SK-N-SH (cell line): ENCODE results near the gene C14orf132. TPM values are rescaled to one million over a fixed set of nuclear protein-coding genes. Genes with fewer than 3 reads are reported as not detected.

Experiments
- CTCF ChIA-PET: fragments of 300-600, 350-600 bp; formaldehyde crosslinking; extraction: SDS; loops from one replicate; lab custom pipeline; 2021; lab: Yijun Ruan, JAX
- POLR2A ChIA-PET: fragments of 350-600 bp; sonication (Branson Sonifier 250); formaldehyde crosslinking; extraction: SDS; loops from one replicate; lab custom pipeline; 2020; ENCODE audit warnings: antibody characterized with exemption, inconsistent platforms; lab: Yijun Ruan, JAX
- DNase-seq: peaks from one replicate; pipeline ENCODE4 v3.0.0; 2012
- H2AFZ ChIP-seq: fragments of 200-600 bp; sonication (generic); 2 replicates; pipeline ENCODE4 v1.8.1; 2016; ENCODE audit warnings: antibody characterized with exemption, mild to moderate bottlenecking, low read depth
- H3F3A ChIP-seq: fragments of 200-600 bp; sonication (generic); replicated peaks from 2 replicates; pipeline ENCODE3; 2016; ENCODE audit warnings: antibody characterized with exemption, mild to moderate bottlenecking; ENCODE audit not compliant: insufficient read depth
- H3K27ac ChIP-seq, 2 experiments: fragments of 200-500 bp in 1 of 2; fragments of 200-600 bp in 1 of 2; sonication (Bioruptor generic) in 1 of 2; sonication (generic), shearing (Covaris generic) in 1 of 2; 2 replicates each; pipeline versions ENCODE4 v1.5.1 to v1.6.1; 2014 to 2016; ENCODE audit warnings: low read depth in 2 of 2, inconsistent platforms in 1 of 2, low read length in 1 of 2, mild to moderate bottlenecking in 1 of 2, mixed read lengths in 1 of 2
- H3K27me3 ChIP-seq: fragments of 200-600 bp; sonication (generic), shearing (Covaris generic); 2 replicates; pipeline ENCODE4 v1.6.1; 2016; ENCODE audit warnings: mixed run types; ENCODE audit not compliant: insufficient read depth
- H3K36me3 ChIP-seq, 2 experiments: fragments of 200-500 bp in 1 of 2; fragments of 200-600 bp in 1 of 2; sonication (Bioruptor generic) in 1 of 2; sonication (generic) in 1 of 2; replicated peaks in 1 of 2; 2 replicates each; pipeline versions ENCODE3 to v1.5.1; 2014 to 2016; ENCODE audit warnings: low read length in 1 of 2, mild to moderate bottlenecking in 1 of 2; ENCODE audit not compliant: insufficient read depth in 2 of 2, control insufficient read depth in 1 of 2
- H3K4me1 ChIP-seq, 2 experiments: fragments of 200-500 bp in 1 of 2; fragments of 200-600 bp in 1 of 2; sonication (Bioruptor generic) in 1 of 2; sonication (generic), shearing (Covaris generic) in 1 of 2; 2 replicates each; pipeline versions ENCODE4 v1.5.1 to v1.6.1; 2014 to 2016; ENCODE audit warnings: low read depth in 1 of 2, low read length in 1 of 2, mixed run types in 1 of 2; ENCODE audit not compliant: insufficient read depth in 2 of 2, control insufficient read depth in 1 of 2
- H3K4me2 ChIP-seq: fragments of 200-600 bp; sonication (generic), shearing (Covaris generic); 2 replicates; pipeline ENCODE4 v1.6.1; 2017; ENCODE audit warnings: mixed run types
- H3K4me3 ChIP-seq, 2 experiments: fragments of 200-500 bp in 1 of 2; fragments of 200-600 bp in 1 of 2; sonication (Bioruptor generic) in 1 of 2; sonication (generic), shearing (Covaris generic) in 1 of 2; 2 replicates each; pipeline versions ENCODE4 v1.5.1 to v1.8.1; 2014 to 2016; ENCODE audit warnings: low read depth in 2 of 2, inconsistent platforms in 1 of 2, low read length in 1 of 2, mild to moderate bottlenecking in 1 of 2, mixed read lengths in 1 of 2, moderate library complexity in 1 of 2
- H3K79me2 ChIP-seq: fragments of 200-600 bp; sonication (generic); 2 replicates; pipeline ENCODE4 v1.8.1; 2017; ENCODE audit warnings: mild to moderate bottlenecking; ENCODE audit not compliant: insufficient read depth
- H3K9ac ChIP-seq: fragments of 200-600 bp; sonication (generic); 2 replicates; pipeline ENCODE4 v1.6.1; 2017; ENCODE audit warnings: mixed run types
- H3K9me2 ChIP-seq: fragments of 200-600 bp; sonication (generic); 2 replicates; pipeline ENCODE4 v1.6.1; 2017; ENCODE audit warnings: mixed run types
- H3K9me3 ChIP-seq: fragments of 200-600 bp; sonication (generic); 2 replicates; pipeline ENCODE4 v1.6.1; 2017; ENCODE audit warnings: mixed run types, mild to moderate bottlenecking, moderate library complexity
- H4K20me1 ChIP-seq: fragments of 200-600 bp; sonication (generic); 2 replicates; pipeline ENCODE4 v1.6.1; 2017; ENCODE audit warnings: mild to moderate bottlenecking, mixed run types; ENCODE audit not compliant: insufficient read depth
- ELF1 ChIP-seq: IDR thresholded peaks from 2 replicates; pipeline ENCODE4 v1.4.0; 2012
- EZH2phosphoT487 ChIP-seq: fragments of 200-600 bp; sonication (generic); IDR thresholded peaks from 2 replicates; pipeline ENCODE4 v1.6.1; 2017; ENCODE audit warnings: low read depth, mixed run types, mild to moderate bottlenecking, antibody characterized with exemption, moderate library complexity, borderline replicate concordance
- FOXJ3 ChIP-seq: sonication (generic); formaldehyde crosslinking; IDR thresholded peaks from 2 replicates; pipeline ENCODE4 v1.5.1; 2020; ENCODE audit warnings: mild to moderate bottlenecking, missing genetic modification reagents
- GATA2 ChIP-seq: sonication (generic); formaldehyde crosslinking; IDR thresholded peaks from 2 replicates; pipeline ENCODE4 v1.5.0; 2020; ENCODE audit warnings: mild to moderate bottlenecking, missing genetic modification reagents
- JUND ChIP-seq: IDR thresholded peaks from 2 replicates; pipeline ENCODE4 v1.4.0; 2012
- MEF2A ChIP-seq: IDR thresholded peaks from 2 replicates; pipeline ENCODE4 v1.4.0; 2012; ENCODE audit warnings: low read depth, borderline replicate concordance
- MXI1 ChIP-seq: IDR thresholded peaks from 2 replicates; pipeline ENCODE4 v1.6.1; 2012; ENCODE audit warnings: mild to moderate bottlenecking, low read depth, low read length, improper control_type of control experiment
- NFIC ChIP-seq: IDR thresholded peaks from 2 replicates; pipeline ENCODE4 v1.4.0; 2012; ENCODE audit warnings: borderline replicate concordance
- NRF1 ChIP-seq: IDR thresholded peaks from 2 replicates; pipeline ENCODE4 v1.6.1; 2012; ENCODE audit warnings: low read depth, mild to moderate bottlenecking, low read length
- RAD21 ChIP-seq: IDR thresholded peaks from 2 replicates; pipeline ENCODE4 v1.6.1; 2012; ENCODE audit warnings: mild to moderate bottlenecking, low read length
- RCOR1 ChIP-seq: fragments of 150-350 bp; IDR thresholded peaks from 2 replicates; pipeline ENCODE4 v1.6.1; 2017; ENCODE audit warnings: antibody characterized with exemption, low read length
- RFX5 ChIP-seq: IDR thresholded peaks from 2 replicates; pipeline ENCODE4 v1.6.1; 2012; ENCODE audit warnings: mild to moderate bottlenecking, improper control_type of control experiment, low read length
- SIN3A ChIP-seq: IDR thresholded peaks from 2 replicates; pipeline ENCODE4 v1.6.1; 2012; ENCODE audit warnings: low read depth, mild to moderate bottlenecking, low read length, moderate library complexity, borderline replicate concordance
- YY1 ChIP-seq: IDR thresholded peaks from 2 replicates; pipeline ENCODE4 v1.4.0; 2012; ENCODE audit warnings: low read depth, mild to moderate bottlenecking
- WGBS: methylation state at CpG from one replicate; pipeline ENCODE4 v1.1.6; 2017; ENCODE audit warnings: low lambda C conversion rate; 5-methylcytosine and 5-hydroxymethylcytosine counted together
- polyA plus RNA-seq, 3 experiments: library from polyadenylated mRNA; depleted of rRNA; stranded (reverse); fragments of >200 nt; gene quantifications; 2 replicates each; pipeline ENCODE4 v1.2.3, GENCODE V29; 2012
- TF ChIP-seq, protein P1 (sequence below): IDR thresholded peaks from 2 replicates; pipeline ENCODE4; 2012
- TF ChIP-seq, protein P2 (sequence below): IDR thresholded peaks from 2 replicates; pipeline ENCODE4 v1.4.0; 2012; ENCODE audit warnings: low read depth, borderline replicate concordance
- TF ChIP-seq, protein P3 (sequence below): IDR thresholded peaks from 2 replicates; pipeline ENCODE4 v1.4.0; 2012; ENCODE audit warnings: low read depth, borderline replicate concordance
- TF ChIP-seq, protein P4 (sequence below): IDR thresholded peaks from 2 replicates; pipeline ENCODE4 v1.6.1; 2012; ENCODE audit warnings: mild to moderate bottlenecking, low read depth, low read length, moderate library complexity
- TF ChIP-seq, protein P5 (sequence below): fragments of 150-350 bp; IDR thresholded peaks from 2 replicates; pipeline ENCODE4 v1.6.1; 2016; ENCODE audit warnings: mild to moderate bottlenecking, low read depth, low read length

The C14orf132 gene
- polyA plus RNA-seq, 1 of the 3 experiments (the other 2 are of a cell fraction), result 5.5 TPM

DNA sequence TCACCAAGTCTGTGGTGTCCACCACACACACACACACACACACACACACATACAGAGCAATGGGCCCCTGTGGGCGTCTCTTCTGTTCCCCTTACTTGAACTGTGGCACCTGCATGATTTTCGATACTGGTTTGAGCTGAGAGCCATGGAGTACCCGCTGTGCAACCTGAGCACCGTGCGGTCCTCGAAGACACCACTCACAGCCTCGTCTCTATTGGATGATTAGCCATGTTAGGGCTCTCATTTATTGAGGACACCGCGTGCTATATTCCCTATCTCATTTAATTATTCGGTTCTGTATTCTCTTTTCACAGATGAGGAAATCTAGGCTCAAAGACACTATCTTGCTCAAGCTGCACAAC, 623 bp upstream of the C14orf132 start:
- no peaks in the 10 kb centered on the region for H3K36me3 ChIP-seq
- TF ChIP-seq JUND (no peak), YY1 (no peak), GATA2 (no peak), EZH2phosphoT487 (no peak), SIN3A (no peak), RFX5 (no peak), NFIC (no peak), MXI1 (no peak), NRF1 (no peak), FOXJ3 (CRISPR knock-in tag) (no peak)
- TF ChIP-seq, protein P1, sequence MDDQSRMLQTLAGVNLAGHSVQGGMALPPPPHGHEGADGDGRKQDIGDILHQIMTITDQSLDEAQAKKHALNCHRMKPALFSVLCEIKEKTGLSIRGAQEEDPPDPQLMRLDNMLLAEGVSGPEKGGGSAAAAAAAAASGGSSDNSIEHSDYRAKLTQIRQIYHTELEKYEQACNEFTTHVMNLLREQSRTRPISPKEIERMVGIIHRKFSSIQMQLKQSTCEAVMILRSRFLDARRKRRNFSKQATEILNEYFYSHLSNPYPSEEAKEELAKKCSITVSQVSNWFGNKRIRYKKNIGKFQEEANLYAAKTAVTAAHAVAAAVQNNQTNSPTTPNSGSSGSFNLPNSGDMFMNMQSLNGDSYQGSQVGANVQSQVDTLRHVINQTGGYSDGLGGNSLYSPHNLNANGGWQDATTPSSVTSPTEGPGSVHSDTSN, result no peak
- CTCF ChIA-PET, result interaction anchor here (0.9 to 3.5 kb wide), 7 partner anchors 13 to 59 kb away, joined by 3 to 41 read pairs (median 4); no protein-coding TSS in a partner anchor
- H3K9ac ChIP-seq, result no peak overlapping the region; the same call in 1 of the 2 replicates
- H3K4me2 ChIP-seq, result peak overlapping the region; percentile 97
- no peaks in the 10 kb centered on the region for H4K20me1 ChIP-seq
- H3K27ac ChIP-seq, result no peak overlapping the region; a peak in 1 of 4 replicates
- no peaks in the 10 kb centered on the region for H3K27me3 ChIP-seq
- no peaks in the 10 kb centered on the region for H3F3A ChIP-seq
- peaks cover 7 to 32% of the 10 kb centered on the region in 2 experiments for H3K4me1 ChIP-seq
- H3K9me3 ChIP-seq, result no peaks in the 10 kb centered on the region
- H3K9me2 ChIP-seq, result no peaks in the 10 kb centered on the region
- 45% methylated on average over 10 of the region's 10 CpGs for WGBS
- POLR2A ChIA-PET, result interaction anchor here (2.6 kb wide), 1 partner anchor 58 kb away, joined by 16 read pairs; no protein-coding TSS in a partner anchor
- H3K4me3 ChIP-seq, result peak overlapping the region; percentile 81 to 92
- H3K79me2 ChIP-seq, result peaks cover 31% of the 10 kb centered on the region
- peak overlapping the region; percentile 93 for H2AFZ ChIP-seq
- no peak for DNase-seq

DNA sequence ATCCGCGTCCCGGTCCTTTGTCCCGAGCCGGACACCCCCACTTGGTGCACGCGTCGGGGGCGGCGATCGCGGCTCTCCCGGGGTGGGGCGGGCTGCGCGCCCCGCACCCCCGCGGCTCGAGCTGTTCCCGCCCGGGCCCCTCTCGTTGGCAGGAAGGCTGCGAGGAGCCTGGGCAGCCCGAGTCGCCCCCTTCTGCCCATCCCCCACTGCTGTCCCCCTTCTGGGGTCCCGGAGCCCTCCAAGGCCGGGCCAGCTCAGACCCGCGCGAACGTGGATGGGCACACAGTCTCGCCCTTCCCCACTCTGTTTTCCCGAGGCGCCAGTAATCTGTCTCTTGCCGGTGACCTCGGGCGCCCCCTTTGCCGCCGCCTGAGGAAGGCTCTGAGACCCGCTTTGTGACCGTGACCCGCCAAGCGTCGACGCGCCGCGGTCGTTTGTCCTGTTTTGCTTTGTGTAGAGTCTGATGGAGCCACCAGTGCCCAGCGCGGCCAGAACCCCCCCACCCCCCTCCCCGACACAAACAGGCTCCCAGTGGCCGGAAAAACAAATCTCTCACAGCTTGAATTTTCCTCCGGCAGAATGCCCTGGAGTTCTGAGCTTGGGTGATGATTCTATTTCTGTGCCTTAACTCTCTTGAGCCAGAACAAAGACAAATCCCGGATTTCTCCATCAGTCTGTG, 610 bp downstream of the C14orf132 start:
- Histone ChIP-seq H3K4me2 (peak overlapping the region; percentile 97), H3K4me1 (peaks cover 7 to 34% of the 10 kb centered on the region in 2 experiments), H3K27ac (peak overlapping the region; percentile 45 to 90), H4K20me1 (no peaks in the 10 kb centered on the region), H3K27me3 (no peaks in the 10 kb centered on the region), H3K4me3 (peak overlapping the region; percentile 81 to 92), H3K9me3 (no peaks in the 10 kb centered on the region), H3K9ac (peak overlapping the region; percentile 90), H3K36me3 (no peaks in the 10 kb centered on the region), H3K79me2 (peaks cover 42% of the 10 kb centered on the region), H2AFZ (peak overlapping the region; percentile 93), H3K9me2 (no peaks in the 10 kb centered on the region), H3F3A (no peaks in the 10 kb centered on the region)
- ChIA-PET CTCF (interaction anchor here (0.6 to 4.3 kb wide), 24 partner anchors 9 to 589 kb away, joined by 3 to 41 read pairs (median 4); no protein-coding TSS in a partner anchor), POLR2A (interaction anchor here (0.8 to 2.6 kb wide), 7 partner anchors 9 to 80 kb away, joined by 3 to 16 read pairs (median 4); no protein-coding TSS in a partner anchor)
- WGBS, result 4% methylated on average over 12 of the region's 56 CpGs
- peak; percentile 78 for DNase-seq
- peak; percentile 27; the same call in 1 of the 2 replicates for TF ChIP-seq RAD21
- TF ChIP-seq YY1, result no peak
- TF ChIP-seq, protein P2, sequence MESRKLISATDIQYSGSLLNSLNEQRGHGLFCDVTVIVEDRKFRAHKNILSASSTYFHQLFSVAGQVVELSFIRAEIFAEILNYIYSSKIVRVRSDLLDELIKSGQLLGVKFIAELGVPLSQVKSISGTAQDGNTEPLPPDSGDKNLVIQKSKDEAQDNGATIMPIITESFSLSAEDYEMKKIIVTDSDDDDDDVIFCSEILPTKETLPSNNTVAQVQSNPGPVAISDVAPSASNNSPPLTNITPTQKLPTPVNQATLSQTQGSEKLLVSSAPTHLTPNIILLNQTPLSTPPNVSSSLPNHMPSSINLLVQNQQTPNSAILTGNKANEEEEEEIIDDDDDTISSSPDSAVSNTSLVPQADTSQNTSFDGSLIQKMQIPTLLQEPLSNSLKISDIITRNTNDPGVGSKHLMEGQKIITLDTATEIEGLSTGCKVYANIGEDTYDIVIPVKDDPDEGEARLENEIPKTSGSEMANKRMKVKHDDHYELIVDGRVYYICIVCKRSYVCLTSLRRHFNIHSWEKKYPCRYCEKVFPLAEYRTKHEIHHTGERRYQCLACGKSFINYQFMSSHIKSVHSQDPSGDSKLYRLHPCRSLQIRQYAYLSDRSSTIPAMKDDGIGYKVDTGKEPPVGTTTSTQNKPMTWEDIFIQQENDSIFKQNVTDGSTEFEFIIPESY, result no peak
- TF ChIP-seq, protein P3, sequence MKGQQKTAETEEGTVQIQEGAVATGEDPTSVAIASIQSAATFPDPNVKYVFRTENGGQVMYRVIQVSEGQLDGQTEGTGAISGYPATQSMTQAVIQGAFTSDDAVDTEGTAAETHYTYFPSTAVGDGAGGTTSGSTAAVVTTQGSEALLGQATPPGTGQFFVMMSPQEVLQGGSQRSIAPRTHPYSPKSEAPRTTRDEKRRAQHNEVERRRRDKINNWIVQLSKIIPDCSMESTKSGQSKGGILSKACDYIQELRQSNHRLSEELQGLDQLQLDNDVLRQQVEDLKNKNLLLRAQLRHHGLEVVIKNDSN, result no peak
- TF ChIP-seq ELF1, result no peak
- TF ChIP-seq, protein P4, sequence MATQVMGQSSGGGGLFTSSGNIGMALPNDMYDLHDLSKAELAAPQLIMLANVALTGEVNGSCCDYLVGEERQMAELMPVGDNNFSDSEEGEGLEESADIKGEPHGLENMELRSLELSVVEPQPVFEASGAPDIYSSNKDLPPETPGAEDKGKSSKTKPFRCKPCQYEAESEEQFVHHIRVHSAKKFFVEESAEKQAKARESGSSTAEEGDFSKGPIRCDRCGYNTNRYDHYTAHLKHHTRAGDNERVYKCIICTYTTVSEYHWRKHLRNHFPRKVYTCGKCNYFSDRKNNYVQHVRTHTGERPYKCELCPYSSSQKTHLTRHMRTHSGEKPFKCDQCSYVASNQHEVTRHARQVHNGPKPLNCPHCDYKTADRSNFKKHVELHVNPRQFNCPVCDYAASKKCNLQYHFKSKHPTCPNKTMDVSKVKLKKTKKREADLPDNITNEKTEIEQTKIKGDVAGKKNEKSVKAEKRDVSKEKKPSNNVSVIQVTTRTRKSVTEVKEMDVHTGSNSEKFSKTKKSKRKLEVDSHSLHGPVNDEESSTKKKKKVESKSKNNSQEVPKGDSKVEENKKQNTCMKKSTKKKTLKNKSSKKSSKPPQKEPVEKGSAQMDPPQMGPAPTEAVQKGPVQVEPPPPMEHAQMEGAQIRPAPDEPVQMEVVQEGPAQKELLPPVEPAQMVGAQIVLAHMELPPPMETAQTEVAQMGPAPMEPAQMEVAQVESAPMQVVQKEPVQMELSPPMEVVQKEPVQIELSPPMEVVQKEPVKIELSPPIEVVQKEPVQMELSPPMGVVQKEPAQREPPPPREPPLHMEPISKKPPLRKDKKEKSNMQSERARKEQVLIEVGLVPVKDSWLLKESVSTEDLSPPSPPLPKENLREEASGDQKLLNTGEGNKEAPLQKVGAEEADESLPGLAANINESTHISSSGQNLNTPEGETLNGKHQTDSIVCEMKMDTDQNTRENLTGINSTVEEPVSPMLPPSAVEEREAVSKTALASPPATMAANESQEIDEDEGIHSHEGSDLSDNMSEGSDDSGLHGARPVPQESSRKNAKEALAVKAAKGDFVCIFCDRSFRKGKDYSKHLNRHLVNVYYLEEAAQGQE, result no peak
- TF ChIP-seq RCOR1, result no peak
- TF ChIP-seq, protein P5, sequence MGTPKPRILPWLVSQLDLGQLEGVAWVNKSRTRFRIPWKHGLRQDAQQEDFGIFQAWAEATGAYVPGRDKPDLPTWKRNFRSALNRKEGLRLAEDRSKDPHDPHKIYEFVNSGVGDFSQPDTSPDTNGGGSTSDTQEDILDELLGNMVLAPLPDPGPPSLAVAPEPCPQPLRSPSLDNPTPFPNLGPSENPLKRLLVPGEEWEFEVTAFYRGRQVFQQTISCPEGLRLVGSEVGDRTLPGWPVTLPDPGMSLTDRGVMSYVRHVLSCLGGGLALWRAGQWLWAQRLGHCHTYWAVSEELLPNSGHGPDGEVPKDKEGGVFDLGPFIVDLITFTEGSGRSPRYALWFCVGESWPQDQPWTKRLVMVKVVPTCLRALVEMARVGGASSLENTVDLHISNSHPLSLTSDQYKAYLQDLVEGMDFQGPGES, result no peak
- no peak for TF ChIP-seq MEF2A
